SK-N-SH treated with all-trans-retinoic acid at 6 μM for 48 hours (cell line): ENCODE results near the gene HLTF.

ENCODE experiments used
- ATAC-seq: fragments of 200-7000 bp; cut with Tn5 transposase; 3 replicates; pipeline ENCODE4 v1.9.1; 2020; ENCODE audit warnings: mild to moderate bottlenecking, moderate library complexity
- ARNTL ChIP-seq: fragments of 450-650 bp; formaldehyde crosslinking; IDR thresholded peaks from 2 replicates; pipeline ENCODE4 v1.5.0; 2020; ENCODE audit warnings: low read depth, mild to moderate bottlenecking, moderate library complexity, borderline replicate concordance
- BACH2 ChIP-seq: fragments of 250-450 bp; sonication (Bioruptor Pico); IDR thresholded peaks from 2 replicates; pipeline ENCODE4 v1.9.0; 2021; ENCODE audit warnings: mild to moderate bottlenecking, borderline replicate concordance
- CSDC2 ChIP-seq: fragments of 250-450 bp; sonication (Bioruptor Pico); IDR thresholded peaks from 2 replicates; pipeline ENCODE4 v1.5.0; 2020; ENCODE audit warnings: mild to moderate bottlenecking, moderate library complexity
- ESRRG ChIP-seq: fragments of 250-450 bp; sonication (Bioruptor Pico); IDR thresholded peaks from 2 replicates; pipeline ENCODE4 v1.6.1; 2021; ENCODE audit warnings: mild to moderate bottlenecking
- GLIS3 ChIP-seq: fragments of 250-450 bp; sonication (Bioruptor Pico); IDR thresholded peaks from 2 replicates; pipeline ENCODE4 v1.5.0; 2020; ENCODE audit warnings: mild to moderate bottlenecking, moderate library complexity
- ISL1 ChIP-seq: fragments of 250-450 bp; sonication (Bioruptor Pico); IDR thresholded peaks from 2 replicates; pipeline ENCODE4 v2.1.2; 2022; ENCODE audit warnings: mild to moderate bottlenecking, moderate library complexity
- OSR1 ChIP-seq: fragments of 250-450 bp; sonication (Bioruptor Pico); IDR thresholded peaks from 2 replicates; pipeline ENCODE4 v1.8.0; 2022; ENCODE audit warnings: moderate library complexity, mild to moderate bottlenecking, inconsistent platforms
- PPARA ChIP-seq: fragments of 250-450 bp; sonication (Bioruptor Pico); IDR thresholded peaks from 2 replicates; pipeline ENCODE4 v1.5.0; 2020; ENCODE audit warnings: mild to moderate bottlenecking, borderline replicate concordance
- SNAI2 ChIP-seq: fragments of 250-450 bp; sonication (Bioruptor Pico); IDR thresholded peaks from 2 replicates; pipeline ENCODE4 v1.5.0; 2020; ENCODE audit warnings: mild to moderate bottlenecking, moderate library complexity
- TCF4 ChIP-seq: fragments of 250-450 bp; sonication (Bioruptor Pico); IDR thresholded peaks from 2 replicates; pipeline ENCODE4 v1.8.0; 2021; ENCODE audit warnings: mild to moderate bottlenecking, moderate library complexity, borderline replicate concordance
- TOX ChIP-seq: fragments of 250-450 bp; sonication (Bioruptor Pico); IDR thresholded peaks from 2 replicates; pipeline ENCODE4 v1.8.0; 2021; ENCODE audit warnings: mild to moderate bottlenecking, moderate library complexity, borderline replicate concordance
- TSHZ2 ChIP-seq: fragments of 250-450 bp; sonication (Bioruptor Pico); IDR thresholded peaks from 2 replicates; pipeline ENCODE4 v1.5.0; 2020; ENCODE audit warnings: mild to moderate bottlenecking, moderate library complexity
- ZFP3 ChIP-seq: fragments of 250-450 bp; sonication (Bioruptor Pico); IDR thresholded peaks from 2 replicates; pipeline ENCODE4 v1.5.0; 2020; ENCODE audit warnings: mild to moderate bottlenecking, moderate library complexity
- ZFP30 ChIP-seq: fragments of 450-650 bp; formaldehyde crosslinking; IDR thresholded peaks from 2 replicates; pipeline ENCODE4 v1.5.0; 2022; ENCODE audit warnings: mild to moderate bottlenecking, moderate library complexity
- ZNF565 ChIP-seq: fragments of 450-650 bp; formaldehyde crosslinking; conservative IDR thresholded peaks from 2 replicates; pipeline ENCODE4 v1.5.0; 2020; ENCODE audit warnings: low read depth, mild to moderate bottlenecking, moderate library complexity
- ZNF70 ChIP-seq: fragments of 450-650 bp; formaldehyde crosslinking; IDR thresholded peaks from 2 replicates; pipeline ENCODE4 v1.5.0; 2020; ENCODE audit warnings: mild to moderate bottlenecking, moderate library complexity
- TF ChIP-seq, protein P1 (sequence below): fragments of 250-450 bp; sonication (Bioruptor Pico); IDR thresholded peaks from 2 replicates; pipeline ENCODE4 v1.8.0; 2020; ENCODE audit warnings: mild to moderate bottlenecking, moderate library complexity, borderline replicate concordance
- TF ChIP-seq, protein P2 (sequence below): fragments of 250-450 bp; sonication (Bioruptor Pico); IDR thresholded peaks from 2 replicates; pipeline ENCODE4 v1.8.0; 2021; ENCODE audit warnings: low read depth, mild to moderate bottlenecking, moderate library complexity, borderline replicate concordance
- TF ChIP-seq, protein P3 (sequence below): fragments of 250-450 bp; sonication (Bioruptor Pico); IDR thresholded peaks from 2 replicates; pipeline ENCODE4 v1.5.1; 2021; ENCODE audit warnings: mild to moderate bottlenecking, moderate library complexity

Gene HLTF

GRCh38 chr3:149089395-149089794, 3.1 kb upstream of the HLTF start (continued):
- TF ChIP-seq, protein P1, sequence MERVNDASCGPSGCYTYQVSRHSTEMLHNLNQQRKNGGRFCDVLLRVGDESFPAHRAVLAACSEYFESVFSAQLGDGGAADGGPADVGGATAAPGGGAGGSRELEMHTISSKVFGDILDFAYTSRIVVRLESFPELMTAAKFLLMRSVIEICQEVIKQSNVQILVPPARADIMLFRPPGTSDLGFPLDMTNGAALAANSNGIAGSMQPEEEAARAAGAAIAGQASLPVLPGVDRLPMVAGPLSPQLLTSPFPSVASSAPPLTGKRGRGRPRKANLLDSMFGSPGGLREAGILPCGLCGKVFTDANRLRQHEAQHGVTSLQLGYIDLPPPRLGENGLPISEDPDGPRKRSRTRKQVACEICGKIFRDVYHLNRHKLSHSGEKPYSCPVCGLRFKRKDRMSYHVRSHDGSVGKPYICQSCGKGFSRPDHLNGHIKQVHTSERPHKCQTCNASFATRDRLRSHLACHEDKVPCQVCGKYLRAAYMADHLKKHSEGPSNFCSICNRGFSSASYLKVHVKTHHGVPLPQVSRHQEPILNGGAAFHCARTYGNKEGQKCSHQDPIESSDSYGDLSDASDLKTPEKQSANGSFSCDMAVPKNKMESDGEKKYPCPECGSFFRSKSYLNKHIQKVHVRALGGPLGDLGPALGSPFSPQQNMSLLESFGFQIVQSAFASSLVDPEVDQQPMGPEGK: no peak
- TF ChIP-seq SNAI2 (CRISPR knock-in tag) (no peak), CSDC2 (CRISPR knock-in tag) (no peak), OSR1 (no peak)

DNA sequence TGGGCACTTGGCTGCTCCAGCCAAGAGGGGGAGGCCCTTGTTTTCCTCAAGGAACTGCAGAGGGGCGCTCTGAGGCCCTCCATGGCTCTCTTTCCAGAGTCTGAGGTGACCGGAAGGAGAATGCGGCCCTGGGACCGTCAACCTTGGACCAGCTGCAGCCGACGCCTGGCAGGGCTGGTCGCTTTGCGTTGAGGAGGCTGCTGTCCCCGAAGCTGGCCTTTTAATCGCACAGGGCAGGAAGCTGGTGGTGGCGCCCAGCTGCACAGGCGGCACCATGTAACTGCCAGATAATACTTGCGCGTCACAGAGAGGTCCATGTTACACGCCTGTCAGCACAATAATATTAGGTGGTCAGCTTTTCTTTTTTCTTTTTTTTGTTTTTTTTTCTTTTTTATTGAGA, 875 bp upstream of the HLTF start:
- TF ChIP-seq ISL1 (no peak), ZFP30 (CRISPR knock-in tag) (no peak), BACH2 (CRISPR knock-in tag) (no peak), ZFP3 (CRISPR knock-in tag) (no peak), TOX (CRISPR knock-in tag) (no peak), OSR1 (no peak), TSHZ2 (CRISPR knock-in tag) (no peak), TCF4 (CRISPR knock-in tag) (no peak), CSDC2 (CRISPR knock-in tag) (no peak)
- TF ChIP-seq, protein P2, sequence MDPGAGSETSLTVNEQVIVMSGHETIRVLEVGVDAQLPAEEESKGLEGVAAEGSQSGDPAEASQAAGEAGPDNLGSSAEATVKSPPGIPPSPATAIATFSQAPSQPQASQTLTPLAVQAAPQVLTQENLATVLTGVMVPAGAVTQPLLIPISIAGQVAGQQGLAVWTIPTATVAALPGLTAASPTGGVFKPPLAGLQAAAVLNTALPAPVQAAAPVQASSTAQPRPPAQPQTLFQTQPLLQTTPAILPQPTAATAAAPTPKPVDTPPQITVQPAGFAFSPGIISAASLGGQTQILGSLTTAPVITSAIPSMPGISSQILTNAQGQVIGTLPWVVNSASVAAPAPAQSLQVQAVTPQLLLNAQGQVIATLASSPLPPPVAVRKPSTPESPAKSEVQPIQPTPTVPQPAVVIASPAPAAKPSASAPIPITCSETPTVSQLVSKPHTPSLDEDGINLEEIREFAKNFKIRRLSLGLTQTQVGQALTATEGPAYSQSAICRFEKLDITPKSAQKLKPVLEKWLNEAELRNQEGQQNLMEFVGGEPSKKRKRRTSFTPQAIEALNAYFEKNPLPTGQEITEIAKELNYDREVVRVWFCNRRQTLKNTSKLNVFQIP (CRISPR knock-in tag): no peak
- TF ChIP-seq, protein P3, sequence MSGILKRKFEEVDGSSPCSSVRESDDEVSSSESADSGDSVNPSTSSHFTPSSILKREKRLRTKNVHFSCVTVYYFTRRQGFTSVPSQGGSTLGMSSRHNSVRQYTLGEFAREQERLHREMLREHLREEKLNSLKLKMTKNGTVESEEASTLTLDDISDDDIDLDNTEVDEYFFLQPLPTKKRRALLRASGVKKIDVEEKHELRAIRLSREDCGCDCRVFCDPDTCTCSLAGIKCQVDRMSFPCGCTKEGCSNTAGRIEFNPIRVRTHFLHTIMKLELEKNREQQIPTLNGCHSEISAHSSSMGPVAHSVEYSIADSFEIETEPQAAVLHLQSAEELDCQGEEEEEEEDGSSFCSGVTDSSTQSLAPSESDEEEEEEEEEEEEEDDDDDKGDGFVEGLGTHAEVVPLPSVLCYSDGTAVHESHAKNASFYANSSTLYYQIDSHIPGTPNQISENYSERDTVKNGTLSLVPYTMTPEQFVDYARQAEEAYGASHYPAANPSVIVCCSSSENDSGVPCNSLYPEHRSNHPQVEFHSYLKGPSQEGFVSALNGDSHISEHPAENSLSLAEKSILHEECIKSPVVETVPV (CRISPR knock-in tag): no peak
- TF ChIP-seq, protein P1: no peak
- TF ChIP-seq, all 23 proteins: peak for 0
- no peak for ATAC-seq

DNA sequence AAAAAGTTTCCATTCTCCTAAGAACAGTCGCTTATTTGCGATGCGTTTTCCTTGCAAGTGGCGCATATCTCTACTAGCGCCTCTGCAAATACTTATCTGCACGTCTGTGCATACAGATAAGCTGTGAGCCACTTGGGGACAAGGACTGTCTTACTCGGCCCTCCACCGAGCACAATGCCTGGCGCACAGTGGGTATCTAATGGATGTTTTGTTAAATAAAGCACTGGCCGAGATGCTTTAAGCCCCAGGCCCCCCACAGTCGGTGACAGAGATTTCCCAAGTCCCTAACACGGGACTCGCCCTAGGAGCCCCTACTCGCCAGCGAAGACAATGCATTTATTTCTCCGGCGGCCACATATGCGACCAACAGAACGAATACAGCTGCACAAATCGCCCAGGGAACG, 503 bp downstream of the HLTF start:
- no peak for TF ChIP-seq ZNF565
- TF ChIP-seq ESRRG (CRISPR knock-in tag): no peak
- TF ChIP-seq BACH2 (CRISPR knock-in tag): no peak
- no peak for TF ChIP-seq ARNTL
- TF ChIP-seq OSR1: no peak
- TF ChIP-seq PPARA (CRISPR knock-in tag): no peak
- TF ChIP-seq GLIS3: no peak
- TF ChIP-seq, protein P1: no peak
- no peak for TF ChIP-seq ZFP3 (CRISPR knock-in tag)
- TF ChIP-seq ZFP30 (CRISPR knock-in tag): no peak
- no peak for TF ChIP-seq ZNF70 (CRISPR knock-in tag)
- no peak for TF ChIP-seq TSHZ2 (CRISPR knock-in tag)
- ATAC-seq: peak; percentile 75
